HuH-7.5 (cell line): ENCODE measurements around the gene PLA2G15.

Source experiments
- DNase-seq: peaks from one replicate; pipeline ENCODE4 v3.0.0; 2011; ENCODE audit warnings: low spot score

PLA2G15 gene

GRCh38 chr16:68252383-68252782 is 7.2 kb downstream of the PLA2G15 start:
- DNase-seq = no peak

GRCh38 chr16:68253721-68254120 is 8.5 kb downstream of the PLA2G15 start:
- DNase-seq = no peak

- no peak for DNase-seq
These were observed 10.5 kb downstream of the PLA2G15 start for GRCh38 chr16:68255712-68256111.

GRCh38 chr16:68257251-68257905 is 12.2 kb downstream of the PLA2G15 start:
- no peak for DNase-seq

- DNase-seq = peak; percentile 72
These were observed 13.0 kb downstream of the PLA2G15 start for GRCh38 chr16:68257906-68258800.

- no peak for DNase-seq
These were observed 14.0 kb downstream of the PLA2G15 start for GRCh38 chr16:68259007-68259825.

GRCh38 chr16:68263559-68264127 is 18.5 kb downstream of the PLA2G15 start:
- no peak for DNase-seq

GRCh38 chr16:68264128-68265077 is 19.2 kb downstream of the PLA2G15 start, which contains the start of gene SLC7A6:
Gene SLC7A6, plus strand, starts transcription at chr16:68264526. Its CDS starts 10,201 bp downstream, at chr16:68274727.
- peak; percentile 93 for DNase-seq

- DNase-seq = peak; percentile 76
These were observed 20.1 kb downstream of the PLA2G15 start for GRCh38 chr16:68265078-68265920.

- DNase-seq = no peak
These were observed 22.6 kb downstream of the PLA2G15 start for GRCh38 chr16:68267612-68268405.

GRCh38 chr16:68269793-68270192 is 24.6 kb downstream of the PLA2G15 start:
- DNase-seq = no peak

- no peak for DNase-seq
These were observed 25.2 kb downstream of the PLA2G15 start for GRCh38 chr16:68270353-68270752.

GRCh38 chr16:68272507-68273209 is 27.5 kb downstream of the PLA2G15 start:
- no peak for DNase-seq

GRCh38 chr16:68273459-68273858 is 28.3 kb downstream of the PLA2G15 start:
- DNase-seq = no peak

GRCh38 chr16:68273896-68274295 is 28.7 kb downstream of the PLA2G15 start:
- no peak for DNase-seq

GRCh38 chr16:68274441-68274840 is 29.3 kb downstream of the PLA2G15 start:
- no peak for DNase-seq

- no peak for DNase-seq
These were observed 30.5 kb downstream of the PLA2G15 start for GRCh38 chr16:68275611-68276191.

GRCh38 chr16:68276223-68276622 is 31.1 kb downstream of the PLA2G15 start:
- no peak for DNase-seq
